Activated T-cell treated with anti-CD3 and anti-CD28 coated beads, Interleukin-2, amount 50 U/mL, for 4 hours (primary cell): ENCODE results near the gene SLC5A10. TPM values are rescaled to one million over a fixed set of nuclear protein-coding genes. Genes with fewer than 3 reads are reported as not detected.

ENCODE experiments used
- ATAC-seq, 2 donors: fragments of 200-7000 bp; cut with Tn5 transposase; one replicate each; pipeline ENCODE4 v1.10.0; 2021
- DNase-seq: peaks from one replicate; pipeline ENCODE4 v3.0.0-alpha.2; 2020
- H3K27me3 Mint-ChIP-seq: one replicate; pipeline ENCODE4 v1.8.0; 2021; ENCODE audit warnings: low read depth, mixed read lengths
- H3K36me3 Mint-ChIP-seq: one replicate; pipeline ENCODE4 v1.8.0; 2022; ENCODE audit warnings: mixed read lengths; ENCODE audit not compliant: insufficient read depth
- H3K4me1 Mint-ChIP-seq: one replicate; pipeline ENCODE4 v1.8.0; 2021; ENCODE audit warnings: low read depth, mixed read lengths
- H3K4me3 Mint-ChIP-seq: one replicate; pipeline ENCODE4 v1.8.0; 2021; ENCODE audit warnings: mild to moderate bottlenecking, moderate library complexity, mixed read lengths
- H3K9me3 Mint-ChIP-seq: one replicate; pipeline ENCODE4 v1.8.0; 2021; ENCODE audit warnings: mixed read lengths
- total RNA-seq, 3 donors: library from RNA; stranded (reverse); gene quantifications; one replicate each; pipeline ENCODE4 v1.2.1, GENCODE V29; 2021

SLC5A10 gene
- total RNA-seq, 3 donors from 2014 or later: not detected

GRCh38 chr17:18965530-18966236, 13.7 kb downstream of the SLC5A10 start:
- Mint-ChIP-seq H3K4me1 (peaks cover 16% of the 10 kb centered on the region), H3K27me3 (no peaks in the 10 kb centered on the region)

GRCh38 chr17:18966831-18967624, 15.1 kb downstream of the SLC5A10 start:
- no peaks in the 10 kb centered on the region for H3K27me3 Mint-ChIP-seq
- ATAC-seq (no peak), DNase-seq (no peak)
- peaks cover 6% of the 10 kb centered on the region for H3K4me1 Mint-ChIP-seq
- no peak overlapping the region for H3K4me3 Mint-ChIP-seq
- H3K9me3 Mint-ChIP-seq: no peaks in the 10 kb centered on the region
- peaks cover 1% of the 10 kb centered on the region for H3K36me3 Mint-ChIP-seq

More at GRCh38 chr17:18965530-18966236, 13.7 kb downstream of the SLC5A10 start:
- Mint-ChIP-seq H3K9me3 (no peaks in the 10 kb centered on the region), H3K4me3 (no peak overlapping the region), H3K36me3 (peaks cover 1% of the 10 kb centered on the region)
- DNase-seq: no peak
- ATAC-seq: no peak

- Mint-ChIP-seq H3K27me3 (no peaks in the 10 kb centered on the region), H3K9me3 (no peaks in the 10 kb centered on the region), H3K4me3 (no peak overlapping the region), H3K36me3 (peaks cover 1% of the 10 kb centered on the region), H3K4me1 (peaks cover 1% of the 10 kb centered on the region)
- ATAC-seq (no peak), DNase-seq (no peak)
Observed at GRCh38 chr17:18967916-18968315, 16.0 kb downstream of the SLC5A10 start.

GRCh38 chr17:18968345-18968744, 16.4 kb downstream of the SLC5A10 start:
- Mint-ChIP-seq H3K4me1 (peaks cover 1% of the 10 kb centered on the region), H3K27me3 (no peaks in the 10 kb centered on the region), H3K36me3 (peaks cover 1% of the 10 kb centered on the region), H3K4me3 (no peak overlapping the region), H3K9me3 (no peaks in the 10 kb centered on the region)
- ATAC-seq (no peak), DNase-seq (no peak)

- H3K4me3 Mint-ChIP-seq: no peak overlapping the region
- no peak for DNase-seq
- H3K36me3 Mint-ChIP-seq: peaks cover 1% of the 10 kb centered on the region
- H3K4me1 Mint-ChIP-seq: peaks cover 1% of the 10 kb centered on the region
- H3K27me3 Mint-ChIP-seq: no peaks in the 10 kb centered on the region
- H3K9me3 Mint-ChIP-seq: no peaks in the 10 kb centered on the region
- peak in 1 of 2 donors; percentile 39 for ATAC-seq
Observed at GRCh38 chr17:18968945-18969887, 17.3 kb downstream of the SLC5A10 start.

- DNase-seq (no peak), ATAC-seq (no peak)
- no peaks in the 10 kb centered on the region for H3K27me3 Mint-ChIP-seq
- H3K36me3 Mint-ChIP-seq: peaks cover 1% of the 10 kb centered on the region
- H3K4me3 Mint-ChIP-seq: no peak overlapping the region
- H3K9me3 Mint-ChIP-seq: no peaks in the 10 kb centered on the region
- H3K4me1 Mint-ChIP-seq: peaks cover 6% of the 10 kb centered on the region
Observed at GRCh38 chr17:18970582-18971480, 18.9 kb downstream of the SLC5A10 start.

GRCh38 chr17:18971801-18972200, 19.8 kb downstream of the SLC5A10 start:
- ATAC-seq (no peak), DNase-seq (no peak)
- Mint-ChIP-seq H3K4me3 (no peak overlapping the region), H3K9me3 (no peaks in the 10 kb centered on the region), H3K36me3 (peaks cover 1% of the 10 kb centered on the region), H3K4me1 (peaks cover 6% of the 10 kb centered on the region), H3K27me3 (no peaks in the 10 kb centered on the region)

GRCh38 chr17:18974407-18975149, 22.6 kb downstream of the SLC5A10 start:
- DNase-seq: no peak
- H3K9me3 Mint-ChIP-seq: no peaks in the 10 kb centered on the region
- H3K4me1 Mint-ChIP-seq: peaks cover 6% of the 10 kb centered on the region
- ATAC-seq: peak; percentile 55 to 62
- H3K27me3 Mint-ChIP-seq: no peaks in the 10 kb centered on the region
- H3K4me3 Mint-ChIP-seq: no peak overlapping the region
- peaks cover 11% of the 10 kb centered on the region for H3K36me3 Mint-ChIP-seq

GRCh38 chr17:18975597-18975996, 23.6 kb downstream of the SLC5A10 start:
- Mint-ChIP-seq H3K4me1 (peaks cover 5% of the 10 kb centered on the region), H3K36me3 (peaks cover 10% of the 10 kb centered on the region), H3K4me3 (no peak overlapping the region), H3K27me3 (no peaks in the 10 kb centered on the region), H3K9me3 (no peaks in the 10 kb centered on the region)
- no peak for ATAC-seq
- no peak for DNase-seq

GRCh38 chr17:18976201-18976600, 24.2 kb downstream of the SLC5A10 start:
- Mint-ChIP-seq H3K9me3 (no peaks in the 10 kb centered on the region), H3K36me3 (peaks cover 10% of the 10 kb centered on the region), H3K4me1 (peaks cover 5% of the 10 kb centered on the region), H3K27me3 (no peaks in the 10 kb centered on the region), H3K4me3 (no peak overlapping the region)
- no peak for ATAC-seq
- DNase-seq: no peak

GRCh38 chr17:18977021-18977420, 25.1 kb downstream of the SLC5A10 start:
- Mint-ChIP-seq H3K4me1 (peaks cover 5% of the 10 kb centered on the region), H3K9me3 (no peaks in the 10 kb centered on the region), H3K4me3 (no peak overlapping the region), H3K36me3 (peaks cover 10% of the 10 kb centered on the region), H3K27me3 (no peaks in the 10 kb centered on the region)
- DNase-seq (no peak), ATAC-seq (no peak)

GRCh38 chr17:18977646-18978045, 25.7 kb downstream of the SLC5A10 start:
- H3K36me3 Mint-ChIP-seq: peaks cover 10% of the 10 kb centered on the region
- ATAC-seq (no peak), DNase-seq (no peak)
- H3K27me3 Mint-ChIP-seq: no peaks in the 10 kb centered on the region
- peaks cover 5% of the 10 kb centered on the region for H3K4me1 Mint-ChIP-seq
- H3K4me3 Mint-ChIP-seq: no peak overlapping the region
- H3K9me3 Mint-ChIP-seq: no peaks in the 10 kb centered on the region

- Mint-ChIP-seq H3K4me3 (no peak overlapping the region), H3K36me3 (peaks cover 10% of the 10 kb centered on the region), H3K27me3 (no peaks in the 10 kb centered on the region), H3K4me1 (peaks cover 5% of the 10 kb centered on the region), H3K9me3 (no peaks in the 10 kb centered on the region)
- ATAC-seq: no peak
- no peak for DNase-seq
Observed at GRCh38 chr17:18978050-18978449, 26.1 kb downstream of the SLC5A10 start.
